ENCODE results near the gene ADAMTS2. TPM values are rescaled to one million over a fixed set of nuclear protein-coding genes. Genes with fewer than 3 reads are reported as not detected.
A peak's percentile ranks its signal among the peaks of the same experiment; 100 is the strongest.

The ADAMTS2 gene
- total and polyA plus RNA-seq, 2 experiments from 2014 or later, result 1.6 to 8.1 TPM

- H3K4me1 ChIP-seq (ENCODE audit: insufficient read depth), result no peaks in the 10 kb centered on the region; the same call in 1 of the 2 replicates
- H2AFZ ChIP-seq, result no peak overlapping the region
- Mint-ChIP-seq H3K27ac (no peak overlapping the region), H3K27me3 (ENCODE audit: insufficient read depth, low read depth, poor library complexity) (peaks cover 3% of the 10 kb centered on the region), H3K4me3 (no peak overlapping the region), H3K9me3 (peaks cover 87% of the 10 kb centered on the region), H3K36me3 (ENCODE audit: low read depth) (peaks cover 92% of the 10 kb centered on the region), H3K4me1 (no peaks in the 10 kb centered on the region)
- TF ChIP-seq NANOG (IDR thresholded peaks at IDR 0.05; ENCODE audit: borderline replicate concordance), result no peak
- TF ChIP-seq CTCF (conservative IDR thresholded peaks at IDR 0.05; ENCODE audit: low read depth in 2 of 2), result peak in 1 of 2 experiments; percentile 42; a peak in 2 of 4 replicates
- no peak for TF ChIP-seq EZH2 (IDR thresholded peaks at IDR 0.05; ENCODE audit: low read depth, unreplicated experiment)
- no peak for TF ChIP-seq JUNB (IDR thresholded peaks at IDR 0.05; ENCODE audit: unreplicated experiment)
- no peak for TF ChIP-seq ZNF331 (CRISPR knock-in tag; IDR thresholded peaks at IDR 0.05; ENCODE audit: low read depth)
- H3K4me2 ChIP-seq, result no peak overlapping the region
- no peaks in the 10 kb centered on the region for H3F3A ChIP-seq (replicated peaks; ENCODE audit: low read depth)
- H3K36me3 ChIP-seq (ENCODE audit: insufficient read depth), result no peaks in the 10 kb centered on the region; the same call in 1 of the 2 replicates
- no peaks in the 10 kb centered on the region for H3K79me2 ChIP-seq (replicated peaks; ENCODE audit: insufficient read depth)
- H4K20me1 ChIP-seq (replicated peaks; ENCODE audit: insufficient read depth), result no peaks in the 10 kb centered on the region
- DNase-seq (ENCODE audit: low spot score) (peak; percentile 20), ATAC-seq (no peak)
- no peak overlapping the region for H3K27ac ChIP-seq (ENCODE audit: low read depth)
- H3K4me3 ChIP-seq, result no peak overlapping the region
- H3K27me3 ChIP-seq (ENCODE audit: insufficient read depth), result peaks cover 6% of the 10 kb centered on the region; the same call in 1 of the 2 replicates
- no peaks in the 10 kb centered on the region for H3K9me2 ChIP-seq (ENCODE audit: insufficient read depth)
Observed at GRCh38 chr5:179065703-179066102, 279.6 kb downstream of the ADAMTS2 start.

GRCh38 chr5:179061025-179061424 is 284.2 kb downstream of the ADAMTS2 start:
- no peak for ATAC-seq
- no peaks in the 10 kb centered on the region; the same call in 2 of the 3 replicates for H3K4me1 Mint-ChIP-seq
- no peaks in the 10 kb centered on the region; the same call in 1 of the 2 replicates for H3K4me1 ChIP-seq (ENCODE audit: insufficient read depth)
- H3K27ac Mint-ChIP-seq, result no peak overlapping the region
- H3K36me3 Mint-ChIP-seq (ENCODE audit: low read depth), result peaks cover 63% of the 10 kb centered on the region
- no peak for DNase-seq (ENCODE audit: low spot score)
- no peaks in the 10 kb centered on the region for H3K79me2 ChIP-seq (replicated peaks; ENCODE audit: insufficient read depth)
- H3K4me3 Mint-ChIP-seq, result peak overlapping the region; percentile 79
- H2AFZ ChIP-seq, result peak overlapping the region; percentile 95
- H3K27ac ChIP-seq (ENCODE audit: low read depth), result no peak overlapping the region
- no peaks in the 10 kb centered on the region for H3F3A ChIP-seq (replicated peaks; ENCODE audit: low read depth)
- peak overlapping the region; percentile 90 for H3K4me2 ChIP-seq
- H3K36me3 ChIP-seq (ENCODE audit: insufficient read depth), result no peaks in the 10 kb centered on the region
- H3K9me3 Mint-ChIP-seq, result peaks cover 72% of the 10 kb centered on the region
- H3K9me2 ChIP-seq (ENCODE audit: insufficient read depth), result peaks cover 3% of the 10 kb centered on the region; the same call in 1 of the 2 replicates
- H3K27me3 Mint-ChIP-seq (ENCODE audit: insufficient read depth, low read depth, poor library complexity), result peaks cover 9% of the 10 kb centered on the region
- no peaks in the 10 kb centered on the region for H4K20me1 ChIP-seq (replicated peaks; ENCODE audit: insufficient read depth)
- H3K4me3 ChIP-seq, result peak overlapping the region; percentile 78
- H3K27me3 ChIP-seq (ENCODE audit: insufficient read depth), result peaks cover 14% of the 10 kb centered on the region; the same call in 1 of the 2 replicates
- no peak for TF ChIP-seq CTCF (conservative IDR thresholded peaks at IDR 0.05; ENCODE audit: low read depth in 2 of 2)
- TF ChIP-seq POLR2AphosphoS5 (IDR thresholded peaks at IDR 0.05; ENCODE audit: low read depth), result no peak
- no peak for TF ChIP-seq ZNF331 (CRISPR knock-in tag; IDR thresholded peaks at IDR 0.05; ENCODE audit: low read depth)
- no peak for TF ChIP-seq ZNF462 (CRISPR knock-in tag; IDR thresholded peaks at IDR 0.05)

All from GM23338 (cell line).